Right renal cortex interstitium (tissue), 3 donors: ENCODE results near the gene GALT. TPM values are rescaled to one million over a fixed set of nuclear protein-coding genes. Genes with fewer than 3 reads are reported as not detected.

ENCODE experiments used
- DNase-seq, 3 donors: peaks; one replicate each; pipeline ENCODE4 v3.0.0-alpha.2; 2013; ENCODE audit warnings: low read depth in 3 of 3, low spot score in 2 of 3
- polyA plus RNA-seq, 3 donors: library from polyadenylated mRNA; unstranded; fragments of 120-200 nt; gene quantifications; one replicate each; pipeline ENCODE4 v1.2.1, GENCODE V29; 2013; ENCODE audit not compliant: insufficient read length in 3 of 3

GALT gene
- polyA plus RNA-seq, 3 donors: 57.8 to 70.9 (median 62.0) TPM

DNA sequence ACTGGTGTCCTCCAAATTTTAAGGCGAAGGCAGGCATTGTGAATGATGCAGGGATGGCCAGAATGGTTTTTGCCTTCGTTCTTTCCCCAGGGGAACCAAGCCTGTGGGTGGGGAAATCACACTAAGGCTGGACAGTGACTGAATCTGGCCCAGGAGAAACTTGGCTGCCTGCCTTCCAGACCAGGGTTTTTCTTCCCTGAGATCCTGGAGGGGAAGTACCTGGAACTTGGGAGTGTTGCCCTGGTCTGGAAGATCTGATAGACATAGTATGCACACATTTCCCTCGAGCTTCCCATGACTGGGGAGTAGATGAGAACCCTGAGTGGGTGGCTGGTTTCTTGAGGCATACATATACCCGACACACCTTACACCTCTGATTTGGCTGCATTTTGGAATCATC, 4.8 kb downstream of the GALT start:
- no peak for DNase-seq

DNA sequence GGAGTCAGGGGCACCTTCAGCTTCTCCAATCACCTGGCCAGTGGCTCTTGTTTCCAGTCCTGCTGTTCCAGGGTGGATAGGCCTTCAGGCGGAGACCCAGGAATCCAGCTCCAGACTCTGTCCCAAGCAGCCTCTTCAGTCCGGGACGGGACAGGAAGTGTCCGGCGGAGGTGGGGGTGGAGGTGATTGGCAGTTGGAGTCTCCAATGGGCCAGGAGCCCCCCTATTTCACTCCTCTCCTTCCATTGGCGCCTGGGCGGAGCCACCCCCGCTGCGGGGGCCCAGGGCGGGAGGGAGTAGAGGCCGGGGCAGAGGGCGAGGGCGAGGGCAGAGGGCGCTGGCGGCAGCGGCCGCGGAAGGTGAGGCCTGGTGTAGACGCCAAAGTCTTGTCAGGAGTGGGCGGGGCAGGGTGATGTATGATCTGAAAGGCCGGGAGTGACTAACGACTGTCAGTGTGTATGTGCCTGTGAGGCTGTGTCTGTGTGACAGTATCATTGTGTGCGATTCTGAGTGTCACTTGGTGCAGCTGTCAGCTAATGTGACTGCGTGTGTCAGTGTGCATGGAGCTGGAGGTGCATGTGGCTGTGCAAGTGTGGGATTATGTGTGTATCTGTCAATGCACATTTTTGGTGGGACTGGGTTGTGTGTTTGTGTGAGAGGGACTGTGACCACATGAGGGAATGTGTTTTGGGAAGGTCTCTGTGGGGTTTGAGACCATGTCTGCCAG, 5.6 kb downstream of the GALT start, which contains the start of gene IL11RA:
TSS of gene IL11RA (plus strand) at position 310 of the 726 bp plus-strand sequence. CDS start 3,033 bp downstream, outside the sequence.
- no peak for DNase-seq

GRCh38 chr9:34652602-34653000, 6.1 kb downstream of the GALT start:
- no peak for DNase-seq

- no peak for DNase-seq
Measured at GRCh38 chr9:34653151-34654072, 6.9 kb downstream of the GALT start.

GRCh38 chr9:34654323-34655051, 8.0 kb downstream of the GALT start:
- DNase-seq: no peak

DNA sequence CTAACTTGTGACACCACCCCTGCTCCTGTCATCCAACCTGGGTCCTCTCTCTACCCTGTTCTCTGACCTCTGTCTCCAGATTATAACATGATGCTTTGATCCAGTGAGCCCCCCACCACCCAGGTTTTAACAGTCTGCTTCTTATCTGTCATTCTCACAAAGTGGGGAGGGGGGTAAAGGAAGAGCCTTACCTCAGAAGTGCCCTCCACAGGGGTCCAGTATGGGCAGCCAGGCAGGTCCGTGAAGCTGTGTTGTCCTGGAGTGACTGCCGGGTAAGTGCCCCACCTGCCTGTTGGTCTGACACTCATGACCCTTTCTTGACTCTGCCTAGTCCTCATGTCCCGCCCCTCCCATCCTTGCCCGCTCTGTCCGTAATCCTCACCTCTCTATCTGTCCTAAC, 8.9 kb downstream of the GALT start:
- DNase-seq: no peak

DNA sequence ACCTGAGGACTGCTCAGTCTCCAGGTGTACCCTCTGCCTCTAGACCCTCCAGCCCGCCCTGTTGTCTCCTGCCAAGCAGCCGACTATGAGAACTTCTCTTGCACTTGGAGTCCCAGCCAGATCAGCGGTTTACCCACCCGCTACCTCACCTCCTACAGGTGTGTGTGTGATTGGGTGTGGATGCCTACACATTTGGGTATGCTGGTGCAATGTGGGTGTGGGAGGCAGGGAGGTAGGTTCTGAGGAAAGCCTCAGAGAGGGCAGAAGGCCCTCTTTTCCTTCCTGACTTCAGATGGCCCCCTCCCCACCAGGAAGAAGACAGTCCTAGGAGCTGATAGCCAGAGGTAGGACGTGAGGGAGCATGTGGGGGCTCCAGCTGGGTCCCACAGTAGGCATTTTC, 10.5 kb downstream of the GALT start:
- no peak for DNase-seq

DNA sequence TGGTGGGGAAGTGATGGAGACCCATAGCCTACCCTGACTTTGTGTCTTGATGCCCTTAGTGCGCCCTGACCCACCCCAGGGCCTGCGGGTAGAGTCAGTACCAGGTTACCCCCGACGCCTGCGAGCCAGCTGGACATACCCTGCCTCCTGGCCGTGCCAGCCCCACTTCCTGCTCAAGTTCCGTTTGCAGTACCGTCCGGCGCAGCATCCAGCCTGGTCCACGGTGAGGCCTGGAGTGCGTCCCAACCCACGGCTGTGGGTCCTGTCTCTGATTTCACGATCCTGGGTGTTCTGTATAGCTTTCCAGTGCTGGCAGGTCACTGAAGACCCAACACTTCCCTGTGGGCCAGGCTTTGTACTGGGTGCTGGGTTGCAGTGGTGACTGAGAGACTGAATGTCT, 12.0 kb downstream of the GALT start:
- DNase-seq: no peak

DNA sequence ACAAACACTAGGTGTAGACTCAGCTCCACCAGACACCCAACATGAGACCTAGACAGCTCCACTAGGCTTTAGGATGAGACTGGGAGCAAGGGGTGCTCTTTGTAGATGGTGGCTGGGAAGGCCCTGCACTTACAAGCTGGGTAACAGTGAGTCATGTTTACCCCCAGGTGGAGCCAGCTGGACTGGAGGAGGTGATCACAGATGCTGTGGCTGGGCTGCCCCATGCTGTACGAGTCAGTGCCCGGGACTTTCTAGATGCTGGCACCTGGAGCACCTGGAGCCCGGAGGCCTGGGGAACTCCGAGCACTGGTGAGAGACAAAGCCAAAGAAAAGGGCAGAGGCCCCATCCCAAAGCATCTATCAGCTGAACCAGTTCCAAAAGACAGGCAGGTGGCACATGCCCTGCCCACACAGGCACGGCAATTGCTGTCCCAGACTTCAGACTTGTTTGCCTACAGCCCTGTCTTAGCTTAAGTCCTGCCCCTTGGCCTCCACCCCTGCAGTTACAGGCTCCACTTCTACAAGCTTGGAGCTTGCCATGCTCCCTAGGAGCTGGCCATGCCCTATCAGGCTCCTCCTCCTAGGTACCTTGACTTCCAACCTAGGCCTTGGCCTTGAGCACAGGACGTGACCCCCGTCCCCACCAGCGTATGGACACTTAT, 13.2 kb downstream of the GALT start:
- DNase-seq: no peak

DNA sequence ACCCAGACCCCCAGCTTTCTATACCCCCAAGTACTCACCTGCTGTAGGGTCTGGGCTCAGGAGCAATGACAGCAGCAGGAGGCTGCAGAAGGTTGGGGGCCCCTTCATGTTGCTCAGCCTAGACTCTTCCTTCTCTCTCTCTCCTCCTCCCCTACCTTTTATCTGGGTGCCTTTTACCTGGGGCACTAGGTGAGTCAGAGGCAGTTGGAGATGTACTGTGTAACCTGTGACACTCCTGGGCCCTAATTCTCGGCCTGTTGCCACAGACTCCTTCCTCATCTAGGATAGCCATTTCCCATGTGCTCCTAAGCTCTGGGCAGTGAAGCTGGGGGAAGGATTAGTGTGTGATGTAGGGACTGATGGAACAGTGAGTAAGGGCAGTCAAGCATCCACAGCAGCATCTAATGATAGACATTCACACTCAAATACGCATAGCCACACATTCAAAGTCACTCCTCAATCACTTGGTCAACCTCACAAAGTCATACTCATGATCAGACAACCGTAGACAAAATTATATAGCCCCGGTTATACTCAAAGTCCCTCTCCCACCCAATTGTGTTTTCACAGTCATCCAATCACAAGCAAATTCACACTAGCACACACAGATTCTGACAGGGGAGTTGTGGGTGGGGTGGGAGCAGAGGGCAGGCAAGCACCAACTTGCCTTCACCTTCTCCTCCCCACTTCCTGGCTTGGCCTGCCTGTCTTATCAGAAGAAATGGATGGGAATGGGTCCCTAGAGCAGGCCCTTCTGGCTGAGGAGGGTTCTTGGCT, 16.2 kb downstream of the GALT start, which contains the start of gene CCL27:
TSS of gene CCL27 (minus strand) at position 132 of the 777 bp plus-strand sequence. CDS start at position 108, 24 bp downstream.
- DNase-seq: no peak

DNA sequence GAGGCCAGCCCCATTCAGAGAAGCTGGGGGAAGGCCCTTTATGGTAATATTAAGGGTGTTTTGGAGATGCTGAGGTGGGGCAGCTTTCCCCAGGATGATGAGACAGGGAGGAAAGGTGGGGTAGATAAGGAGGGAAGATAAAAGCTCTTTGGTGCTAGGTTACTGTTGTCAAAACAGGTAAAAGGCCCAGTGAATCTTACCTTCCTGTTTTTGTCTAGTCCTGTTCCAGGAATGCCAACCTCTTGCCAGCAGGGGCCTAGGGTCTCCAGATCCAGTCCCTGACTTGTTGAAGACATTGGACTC, 16.8 kb downstream of the GALT start:
- no peak for DNase-seq

- DNase-seq: no peak
Measured at GRCh38 chr9:34664281-34665066, 18.0 kb downstream of the GALT start.

DNA sequence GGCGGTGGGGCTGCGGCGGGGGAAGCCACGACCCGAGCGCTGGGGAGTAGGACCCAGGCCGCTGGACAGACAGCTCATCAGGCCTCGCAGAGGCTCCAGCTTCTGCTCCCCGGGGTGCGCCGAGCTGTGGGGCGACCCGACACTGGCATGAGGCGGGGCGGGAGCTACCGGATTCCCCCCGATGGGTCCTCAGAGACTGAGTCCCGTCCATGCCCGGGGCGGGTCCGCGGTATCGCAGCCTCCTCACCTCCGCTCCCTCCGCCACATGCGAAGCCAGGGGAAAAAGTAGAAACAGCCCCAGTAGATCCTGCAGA, 18.5 kb downstream of the GALT start:
- no peak for DNase-seq

DNA sequence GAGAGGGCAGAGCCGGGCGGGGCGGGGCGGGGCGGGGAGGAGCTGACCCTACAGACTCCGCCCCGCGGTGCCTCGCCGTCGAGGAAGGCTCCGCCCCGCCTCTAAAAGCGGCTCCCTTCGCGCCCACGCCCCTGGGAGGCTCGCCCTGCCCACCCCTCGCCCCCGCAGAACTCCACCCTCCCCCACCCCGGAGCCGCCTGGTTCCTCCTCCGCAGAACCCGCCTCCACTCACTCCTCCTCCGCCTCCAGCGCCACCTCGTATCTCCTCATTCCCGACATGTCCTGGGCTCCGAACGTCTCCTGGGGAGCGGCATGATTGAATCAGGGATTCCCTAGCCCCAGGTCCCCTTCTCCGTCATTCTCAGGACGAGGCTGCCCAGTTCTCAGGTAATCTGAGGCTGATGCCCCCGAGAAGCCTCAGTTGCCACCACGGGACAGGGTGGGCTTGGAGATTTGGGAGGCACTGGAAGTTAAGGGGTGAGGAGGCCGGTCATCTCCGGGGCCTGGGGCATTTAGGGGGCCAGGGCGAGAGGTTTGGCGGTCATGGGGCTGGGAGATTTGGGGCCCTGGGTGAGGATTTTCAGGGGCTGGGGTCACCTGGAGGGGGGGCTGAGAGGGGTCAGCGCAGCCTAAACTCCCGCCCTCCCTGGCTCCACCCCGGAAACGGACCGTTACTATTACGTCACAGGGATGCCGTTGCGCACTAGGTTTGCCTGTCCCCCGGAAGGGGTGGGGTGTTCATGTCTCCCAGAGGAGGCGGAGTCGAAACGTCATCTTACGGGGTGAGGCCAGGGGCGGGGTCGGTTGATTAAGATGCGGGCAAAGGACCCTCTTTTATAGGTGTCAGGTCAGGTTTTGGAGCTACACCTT, 19.1 kb downstream of the GALT start:
- peak; percentile 88 to 91 (median 89) for DNase-seq

DNA sequence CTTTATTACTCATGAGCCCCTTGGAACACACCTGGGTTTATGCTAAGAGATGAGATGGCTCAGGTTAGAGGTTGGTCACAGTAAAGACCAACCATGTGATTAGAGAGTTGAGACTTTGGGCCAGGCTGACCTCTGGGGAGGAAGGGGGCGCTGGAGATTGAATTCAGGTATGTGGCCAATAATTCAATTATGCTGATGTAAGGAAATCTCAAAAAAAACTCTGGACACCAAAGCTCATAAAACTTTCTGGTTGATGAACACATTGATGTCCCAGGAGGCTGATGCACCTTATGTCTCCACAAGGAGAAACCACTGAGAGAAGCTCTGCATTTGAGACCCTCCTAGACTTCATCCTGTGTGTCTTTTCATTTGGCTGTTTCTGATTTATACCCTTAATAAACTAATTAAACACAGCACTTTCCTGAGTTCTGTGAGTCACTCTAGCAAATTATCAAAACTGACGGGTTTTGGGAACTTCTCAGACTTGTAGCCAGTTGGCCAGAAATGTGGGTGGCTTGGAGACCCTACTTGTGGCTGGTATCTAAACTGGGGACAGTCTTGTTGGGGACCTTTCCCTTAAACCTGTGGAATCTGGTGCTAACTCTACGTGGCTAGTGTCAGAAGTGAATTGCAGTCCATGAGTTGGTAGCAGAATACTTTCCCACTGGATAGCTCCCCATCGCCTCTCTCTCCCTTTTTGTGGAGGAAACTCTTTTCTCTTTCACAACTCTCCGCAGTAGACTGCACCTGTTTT, 23.5 kb downstream of the GALT start:
- no peak for DNase-seq

DNA sequence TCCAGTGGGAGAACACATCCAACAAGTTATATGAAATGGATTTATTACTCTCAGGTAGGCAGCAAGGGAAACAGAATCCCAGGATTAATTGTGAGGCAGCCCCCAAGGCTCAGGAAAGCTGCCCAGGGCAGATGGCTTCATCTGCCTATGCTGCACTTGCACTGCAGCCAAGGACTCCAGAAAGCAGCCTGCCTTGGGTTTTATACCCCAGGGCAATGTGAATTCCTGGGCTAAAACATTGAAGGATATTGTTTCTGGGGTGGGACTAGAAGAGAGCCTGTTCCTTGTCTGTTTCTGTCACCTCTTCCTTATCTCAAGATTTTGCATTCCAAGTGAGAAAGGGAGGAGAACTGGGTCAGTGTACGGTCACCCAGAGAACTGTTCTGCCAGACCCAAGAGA, 24.8 kb downstream of the GALT start:
- DNase-seq: no peak

DNA sequence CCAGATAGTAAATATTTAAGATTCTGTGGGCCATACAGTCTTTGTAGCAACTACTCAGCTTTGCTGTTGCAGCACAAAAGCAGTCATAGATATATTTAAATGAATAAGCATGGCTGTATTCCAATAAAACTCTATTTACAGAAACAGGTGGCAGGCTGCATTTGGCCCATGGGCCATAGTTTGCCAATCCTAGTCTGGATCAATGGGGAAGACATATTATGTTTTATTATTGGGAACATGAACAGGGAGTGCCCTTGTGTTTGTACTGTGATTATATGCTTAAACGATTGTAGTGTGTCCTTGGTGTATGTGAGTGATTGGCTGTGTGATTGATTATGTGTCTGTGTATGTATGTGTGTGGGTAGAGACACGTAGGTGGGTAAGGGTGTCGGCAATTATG, 28.0 kb downstream of the GALT start:
- DNase-seq: no peak
